ENCODE measurements around the gene HEXD.
A peak's percentile ranks its signal among the peaks of the same experiment; 100 is the strongest.

The HEXD gene

GRCh38 chr17:82418001-82418986 lies at the start of gene HEXD, which contains the start of gene OGFOD3:
Gene HEXD, plus strand, starts transcription at chr17:82418347. Its CDS starts 1,453 bp downstream, at chr17:82419800.
Gene OGFOD3, minus strand, starts transcription at chr17:82418586. Its CDS starts 101 bp downstream, at chr17:82418485.
- no peak for TF ChIP-seq CTCF (IDR thresholded peaks at IDR 0.05; ENCODE audit: insufficient read depth, low read length, poor library complexity, severe bottlenecking)
- DNase-seq (ENCODE audit: extremely low read depth, insufficient read length), result peak; percentile 92
- Histone ChIP-seq H3K27me3 (replicated peaks; ENCODE audit: control insufficient read depth, insufficient read depth, low read length) (no peaks in the 10 kb centered on the region), H3K36me3 (ENCODE audit: control insufficient read depth, insufficient read depth, low read length) (peaks cover 8% of the 10 kb centered on the region), H3K4me3 (replicated peaks; ENCODE audit: low read depth, low read length) (peak within 1 kb of the TSS; percentile 65)

GRCh38 chr17:82369211-82369610 lies 48.9 kb upstream of the HEXD start:
- Histone ChIP-seq H3K4me3 (replicated peaks; ENCODE audit: low read depth, low read length) (no peak overlapping the region), H3K27me3 (replicated peaks; ENCODE audit: control insufficient read depth, insufficient read depth, low read length) (no peaks in the 10 kb centered on the region; the same call in 1 of the 2 replicates), H3K36me3 (ENCODE audit: control insufficient read depth, insufficient read depth, low read length) (no peaks in the 10 kb centered on the region)
- no peak for DNase-seq (ENCODE audit: extremely low read depth, insufficient read length)
- TF ChIP-seq CTCF (IDR thresholded peaks at IDR 0.05; ENCODE audit: insufficient read depth, low read length, poor library complexity, severe bottlenecking), result no peak

GRCh38 chr17:82370471-82371332 lies 47.4 kb upstream of the HEXD start:
- Histone ChIP-seq H3K4me3 (replicated peaks; ENCODE audit: low read depth, low read length) (peak overlapping the region; percentile 7), H3K27me3 (replicated peaks; ENCODE audit: control insufficient read depth, insufficient read depth, low read length) (no peaks in the 10 kb centered on the region; the same call in 1 of the 2 replicates)

GRCh38 chr17:82371333-82372248 lies 46.6 kb upstream of the HEXD start, which contains the start of gene UTS2R:
Gene UTS2R, plus strand, starts transcription at chr17:82371765. Its CDS starts 2,560 bp downstream, at chr17:82374325.
- Histone ChIP-seq H3K4me3 (replicated peaks; ENCODE audit: low read depth, low read length) (peak within 1 kb of the TSS; percentile 7), H3K27me3 (replicated peaks; ENCODE audit: control insufficient read depth, insufficient read depth, low read length) (no peaks in the 10 kb centered on the region; the same call in none of the 2 replicates), H3K36me3 (ENCODE audit: control insufficient read depth, insufficient read depth, low read length) (no peaks in the 10 kb centered on the region)
- no peak for TF ChIP-seq CTCF (IDR thresholded peaks at IDR 0.05; ENCODE audit: insufficient read depth, low read length, poor library complexity, severe bottlenecking)
- no peak for DNase-seq (ENCODE audit: extremely low read depth, insufficient read length)

More at GRCh38 chr17:82370471-82371332, 47.4 kb upstream of the HEXD start:
- DNase-seq (ENCODE audit: extremely low read depth, insufficient read length), result peak; percentile 42
- no peaks in the 10 kb centered on the region for H3K36me3 ChIP-seq (ENCODE audit: control insufficient read depth, insufficient read depth, low read length)
- no peak for TF ChIP-seq CTCF (IDR thresholded peaks at IDR 0.05; ENCODE audit: insufficient read depth, low read length, poor library complexity, severe bottlenecking)
